IPS-15b (cell line): Measurements from ENCODE around the gene ALG8.
"Not testable (repeated sequence)": the region's sequence is repeated elsewhere in the genome, so short reads cannot be mapped to it uniquely, and the experiment has no call there.

Experiments used
- H3K27me3 ChIP-seq: one replicate; pipeline ENCODE4 v1.6.1; 2013; ENCODE audit warnings: low read length; ENCODE audit not compliant: control insufficient read depth, insufficient read depth
- H3K36me3 ChIP-seq: one replicate; pipeline ENCODE4 v1.6.1; 2013; ENCODE audit warnings: low read length; ENCODE audit not compliant: control insufficient read depth, insufficient read depth
- H3K4me1 ChIP-seq: one replicate; pipeline ENCODE4 v1.6.1; 2013; ENCODE audit warnings: mild to moderate bottlenecking, low read length; ENCODE audit not compliant: control insufficient read depth, insufficient read depth
- H3K4me3 ChIP-seq: one replicate; pipeline ENCODE4 v1.5.1; 2013; ENCODE audit warnings: low read depth, low read length
- H3K9ac ChIP-seq: one replicate; pipeline ENCODE4 v1.6.1; 2013; ENCODE audit warnings: low read depth, mild to moderate bottlenecking, low read length
- H3K9me3 ChIP-seq: one replicate; pipeline ENCODE4 v1.6.1; 2013; ENCODE audit warnings: mild to moderate bottlenecking, low read length; ENCODE audit not compliant: control insufficient read depth, insufficient read depth

ALG8 gene

DNA sequence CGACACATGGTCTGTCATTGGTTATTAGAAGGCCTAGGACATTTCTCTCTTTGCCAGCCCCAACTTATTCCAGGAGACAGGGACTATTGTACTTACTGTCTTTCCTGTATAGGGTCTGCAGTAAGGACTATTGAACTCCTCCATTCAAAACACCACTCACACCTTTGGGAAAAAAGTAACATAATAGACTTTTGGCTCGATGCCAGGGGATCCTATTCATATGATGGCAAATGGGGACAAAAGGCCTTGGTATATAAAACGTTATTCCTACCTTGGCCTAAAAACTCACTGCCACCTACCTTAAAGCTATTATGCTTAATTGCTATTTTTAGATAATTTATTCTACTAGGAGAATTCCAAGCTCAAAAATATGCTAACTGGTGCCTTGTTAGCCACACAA is 53.5 kb downstream of the ALG8 start:
- no peaks in the 10 kb centered on the region for H3K4me1 ChIP-seq
- H3K9ac ChIP-seq, result no peak overlapping the region
- H3K27me3 ChIP-seq, result peaks cover 1% of the 10 kb centered on the region
- H3K36me3 ChIP-seq, result no peaks in the 10 kb centered on the region
- no peaks in the 10 kb centered on the region for H3K9me3 ChIP-seq
- no peak overlapping the region for H3K4me3 ChIP-seq

GRCh38 chr11:78084506-78084905 is 54.9 kb downstream of the ALG8 start:
- not testable (repeated sequence) for H3K27me3 ChIP-seq, H3K9me3 ChIP-seq, H3K4me3 ChIP-seq, H3K4me1 ChIP-seq, H3K9ac ChIP-seq, H3K36me3 ChIP-seq

DNA sequence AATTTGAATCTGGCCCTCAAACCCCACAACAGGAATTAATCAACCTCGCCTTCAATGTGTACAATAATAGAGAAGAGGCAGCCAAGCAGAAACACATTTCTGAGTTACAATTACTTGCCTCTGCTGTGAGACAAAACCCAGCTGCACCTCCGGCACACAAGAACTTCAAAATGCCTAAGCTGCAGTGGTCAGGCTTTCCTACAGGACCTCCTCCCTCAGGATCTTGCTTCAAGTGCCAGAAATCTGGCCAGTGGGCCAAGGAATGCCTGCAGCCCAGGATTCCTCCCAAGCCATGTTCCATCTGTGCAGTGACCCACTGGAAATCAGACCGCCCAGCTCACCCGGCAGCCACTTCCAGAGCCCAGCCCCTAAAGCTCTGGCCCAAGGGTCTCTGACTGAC is 56.4 kb downstream of the ALG8 start:
- Histone ChIP-seq H3K4me3 (no peak overlapping the region), H3K27me3 (peaks cover 4% of the 10 kb centered on the region), H3K4me1 (peaks cover 3% of the 10 kb centered on the region), H3K36me3 (no peaks in the 10 kb centered on the region), H3K9ac (no peak overlapping the region), H3K9me3 (no peaks in the 10 kb centered on the region)

DNA sequence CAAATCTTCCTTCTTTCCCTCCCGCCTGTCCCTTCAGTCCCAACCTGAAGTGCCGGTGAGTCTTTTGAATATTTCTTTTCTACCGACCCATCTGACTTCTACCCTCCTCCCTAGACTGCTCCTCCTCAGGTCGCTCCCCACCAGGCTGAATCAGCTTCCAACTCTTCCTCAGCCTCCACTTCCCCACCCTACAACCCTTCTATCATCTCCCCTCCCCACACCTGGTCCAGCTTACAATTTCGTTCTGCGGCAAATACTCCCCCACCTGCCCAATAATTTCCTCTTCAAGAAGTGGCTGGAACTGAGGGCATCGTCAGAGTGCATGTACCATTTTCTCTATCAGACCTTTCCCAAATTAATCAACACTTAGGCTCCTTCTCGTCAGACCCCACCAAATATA is 57.3 kb downstream of the ALG8 start:
- no peak overlapping the region for H3K9ac ChIP-seq
- no peaks in the 10 kb centered on the region for H3K9me3 ChIP-seq
- H3K4me3 ChIP-seq, result no peak overlapping the region
- peaks cover 6% of the 10 kb centered on the region for H3K4me1 ChIP-seq
- H3K27me3 ChIP-seq, result peaks cover 4% of the 10 kb centered on the region
- no peaks in the 10 kb centered on the region for H3K36me3 ChIP-seq

- no peak overlapping the region for H3K4me3 ChIP-seq
- H3K36me3 ChIP-seq, result no peaks in the 10 kb centered on the region
- H3K4me1 ChIP-seq, result peaks cover 6% of the 10 kb centered on the region
- no peaks in the 10 kb centered on the region for H3K9me3 ChIP-seq
- H3K27me3 ChIP-seq, result peaks cover 4% of the 10 kb centered on the region
- no peak overlapping the region for H3K9ac ChIP-seq
Measured at GRCh38 chr11:78081583-78081982, 57.8 kb downstream of the ALG8 start.

DNA sequence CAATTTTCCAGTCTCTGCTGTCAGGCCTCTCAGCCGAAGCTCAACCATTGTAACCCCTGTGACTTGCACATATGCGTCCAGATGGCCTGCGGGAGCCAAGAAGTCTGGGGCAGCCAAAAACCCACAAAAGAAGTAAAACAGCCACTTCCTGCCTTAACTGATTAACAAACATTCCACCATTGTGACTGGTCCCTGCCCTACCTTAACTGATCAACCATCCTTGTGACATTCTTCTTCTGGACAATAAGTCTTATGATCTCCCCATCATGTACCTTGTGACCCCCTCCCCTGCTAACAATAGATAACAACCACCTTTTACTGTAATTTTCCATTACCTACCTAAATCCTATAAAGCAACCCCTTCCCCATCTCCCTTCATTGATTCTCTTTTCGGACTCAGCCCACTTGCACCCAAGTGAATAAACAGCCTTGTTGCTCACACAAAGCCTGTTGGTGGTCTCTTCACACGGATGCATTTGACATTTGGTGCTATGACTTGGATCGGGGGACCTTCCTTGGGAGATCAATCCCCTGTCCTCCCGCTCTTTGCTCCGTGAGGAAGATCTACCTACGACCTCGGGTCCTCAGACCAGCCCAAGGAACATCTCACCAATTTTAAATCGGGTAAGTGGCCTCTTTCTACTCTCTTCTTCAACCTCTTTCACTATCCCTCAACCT is 58.5 kb downstream of the ALG8 start:
- Histone ChIP-seq H3K9me3 (no peaks in the 10 kb centered on the region), H3K4me1 (peaks cover 6% of the 10 kb centered on the region), H3K9ac (no peak overlapping the region), H3K27me3 (peaks cover 4% of the 10 kb centered on the region), H3K4me3 (no peak overlapping the region), H3K36me3 (no peaks in the 10 kb centered on the region)

DNA sequence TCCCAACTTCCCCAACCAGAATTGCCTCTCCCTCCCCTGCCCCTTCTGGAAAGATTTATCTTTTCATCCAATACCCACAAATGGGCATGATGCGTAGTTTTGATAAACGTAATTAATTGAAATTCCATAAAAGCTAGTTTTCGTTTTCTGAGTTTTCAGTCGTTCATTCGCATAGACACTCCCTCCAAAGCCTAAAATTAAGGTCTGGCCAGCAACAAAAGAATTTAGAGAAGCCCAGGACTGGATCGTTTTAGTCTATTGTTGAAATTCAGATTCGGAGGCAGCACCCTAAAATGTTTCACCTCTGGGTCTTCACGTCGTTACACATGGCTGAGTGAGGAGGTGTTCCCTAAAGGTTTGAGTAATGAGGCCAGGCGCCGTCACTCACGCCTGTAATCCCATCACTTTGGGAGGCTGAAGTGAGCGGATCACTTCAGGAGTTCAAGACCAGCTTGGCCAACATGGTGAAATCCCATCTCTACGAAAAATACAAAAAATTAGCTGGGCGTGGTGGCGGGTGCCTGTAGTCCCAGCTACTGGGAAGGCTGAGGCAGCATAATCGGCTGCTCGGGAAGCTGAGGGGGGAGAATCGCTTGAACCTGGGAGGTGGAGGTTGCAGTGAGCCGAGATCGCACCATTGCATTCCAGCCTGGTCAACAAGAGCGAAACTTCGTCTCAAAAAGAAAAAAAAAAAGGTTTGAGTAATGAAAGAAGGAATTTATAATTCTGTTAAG is 59.2 kb downstream of the ALG8 start:
- Histone ChIP-seq H3K4me3 (peak overlapping the region; percentile 98), H3K27me3 (peaks cover 4% of the 10 kb centered on the region), H3K9ac (peak overlapping the region; percentile 95), H3K4me1 (peaks cover 6% of the 10 kb centered on the region), H3K9me3 (no peaks in the 10 kb centered on the region), H3K36me3 (no peaks in the 10 kb centered on the region)

GRCh38 chr11:78079232-78080083 is 60.0 kb downstream of the ALG8 start, which contains the start of gene NDUFC2:
TSS of gene NDUFC2 (minus strand) at chr11:78079862. CDS start at chr11:78079744, 118 bp downstream.
- Histone ChIP-seq H3K36me3 (no peaks in the 10 kb centered on the region), H3K27me3 (peaks cover 4% of the 10 kb centered on the region), H3K4me1 (peaks cover 6% of the 10 kb centered on the region), H3K9ac (peak within 1 kb of the TSS; percentile 95), H3K9me3 (no peaks in the 10 kb centered on the region), H3K4me3 (peak within 1 kb of the TSS; percentile 98)

DNA sequence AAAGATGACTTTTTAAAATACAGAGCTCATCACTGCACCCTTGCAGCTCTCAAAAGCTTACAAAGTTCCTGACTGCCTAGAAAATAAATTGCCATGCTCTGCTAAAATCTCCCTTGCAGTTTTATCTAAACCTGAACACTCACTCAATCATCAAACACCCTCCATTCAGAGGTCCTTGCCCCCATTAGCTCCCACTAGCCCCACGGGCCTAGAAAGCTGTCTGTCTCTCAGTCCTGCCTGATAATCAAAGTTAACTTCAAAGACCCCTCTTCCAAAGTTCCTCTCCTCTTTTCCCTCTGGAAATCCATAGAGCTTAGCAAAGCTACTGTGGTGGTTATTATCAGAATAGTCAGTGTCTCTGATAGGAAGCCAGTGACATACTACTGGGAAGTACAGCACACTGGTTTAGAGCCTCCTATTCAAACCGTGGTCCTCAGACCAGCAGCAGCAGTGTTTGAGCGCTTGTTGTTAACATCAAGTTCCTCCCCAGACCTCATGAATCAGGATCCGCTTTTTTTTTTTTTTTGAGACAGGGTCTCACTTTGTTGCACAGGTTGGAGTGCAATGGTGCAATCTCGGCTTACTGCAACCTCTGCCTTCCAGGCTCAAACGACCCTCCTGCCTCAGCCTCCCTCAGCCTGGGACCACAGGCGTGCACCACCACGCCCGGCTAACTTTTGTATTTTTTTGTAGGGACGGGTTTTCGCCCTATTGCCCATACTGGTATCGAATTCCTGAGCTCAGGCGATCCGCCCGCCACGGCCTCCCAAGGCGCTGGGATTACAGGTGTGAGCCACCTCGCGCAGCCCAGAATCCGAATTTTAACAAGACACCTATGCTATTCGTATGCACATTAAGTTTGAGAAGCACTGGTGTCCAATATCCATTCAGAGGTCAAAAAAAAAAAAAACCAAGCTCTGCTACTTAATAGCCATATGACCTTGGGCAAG is 60.9 kb downstream of the ALG8 start:
- Histone ChIP-seq H3K4me1 (peaks cover 6% of the 10 kb centered on the region), H3K36me3 (no peaks in the 10 kb centered on the region), H3K9me3 (no peaks in the 10 kb centered on the region), H3K9ac (peak overlapping the region; percentile 95), H3K4me3 (peak overlapping the region; percentile 98), H3K27me3 (peaks cover 4% of the 10 kb centered on the region)

DNA sequence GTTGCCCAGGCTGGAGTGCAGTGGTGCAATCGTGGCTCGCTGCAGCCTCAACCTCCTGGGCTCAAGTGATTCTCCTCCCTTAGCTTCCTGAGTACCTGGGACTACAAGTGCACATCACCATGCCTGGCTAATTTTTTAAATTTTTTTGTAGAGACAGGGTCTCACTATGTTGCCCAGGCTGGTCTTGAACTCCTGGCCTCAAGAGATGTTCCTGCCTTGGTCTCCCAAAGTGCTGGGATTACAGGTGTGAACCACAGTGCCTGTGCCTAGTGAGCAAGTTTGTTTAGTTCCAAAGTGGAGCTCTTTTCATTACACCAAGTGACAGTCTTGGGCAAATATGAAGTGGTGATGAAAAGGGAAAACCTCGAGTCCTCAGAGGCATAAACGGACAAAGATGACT is 61.8 kb downstream of the ALG8 start:
- not testable (repeated sequence) for H3K4me1 ChIP-seq, H3K4me3 ChIP-seq, H3K9ac ChIP-seq, H3K9me3 ChIP-seq, H3K36me3 ChIP-seq, H3K27me3 ChIP-seq
